Endodermal cell (in vitro differentiated cells): ENCODE results near the gene HKDC1. TPM values are rescaled to one million over a fixed set of nuclear protein-coding genes. Genes with fewer than 3 reads are reported as not detected.

ENCODE experiments used
- DNase-seq: peaks from one replicate; pipeline ENCODE4 v3.0.0-alpha.2; 2017
- H3K27ac ChIP-seq: 2 replicates; pipeline ENCODE4 v1.5.1; 2013; ENCODE audit warnings: mild to moderate bottlenecking, low read depth, low read length, moderate library complexity
- H3K27me3 ChIP-seq: 2 replicates; pipeline ENCODE4 v1.6.1; 2013; ENCODE audit warnings: mild to moderate bottlenecking, low read length, moderate library complexity; ENCODE audit not compliant: insufficient read depth, control insufficient read depth, poor library complexity, severe bottlenecking
- H3K36me3 ChIP-seq: 2 replicates; pipeline ENCODE4 v1.7.0; 2013; ENCODE audit warnings: mild to moderate bottlenecking, low read length, moderate library complexity; ENCODE audit not compliant: control insufficient read depth, insufficient read depth
- H3K4me1 ChIP-seq: one replicate; pipeline ENCODE4 v1.7.0; 2013; ENCODE audit warnings: low read length; ENCODE audit not compliant: control insufficient read depth, insufficient read depth
- H3K4me3 ChIP-seq: 2 replicates; pipeline ENCODE4 v1.5.1; 2013; ENCODE audit warnings: mild to moderate bottlenecking, low read length, moderate library complexity
- H3K9ac ChIP-seq: 2 replicates; pipeline ENCODE4 v1.6.1; 2013; ENCODE audit warnings: mild to moderate bottlenecking, low read length, moderate library complexity; ENCODE audit not compliant: poor library complexity, severe bottlenecking; ENCODE audit errors: extremely low read depth
- H3K9me3 ChIP-seq: 2 replicates; pipeline ENCODE4 v1.6.1; 2013; ENCODE audit warnings: mild to moderate bottlenecking, low read length, moderate library complexity; ENCODE audit not compliant: control insufficient read depth
- H3K27ac Mint-ChIP-seq: 2 replicates; pipeline ENCODE4 v1.8.0; 2020; ENCODE audit warnings: mixed read lengths
- H3K27me3 Mint-ChIP-seq: 2 replicates; pipeline ENCODE4 v1.8.0; 2021; ENCODE audit warnings: mild to moderate bottlenecking, mixed read lengths; ENCODE audit not compliant: insufficient read depth
- H3K36me3 Mint-ChIP-seq: 2 replicates; pipeline ENCODE4 v1.8.0; 2020; ENCODE audit warnings: low read depth, mixed read lengths
- H3K4me1 Mint-ChIP-seq: 2 replicates; pipeline ENCODE4 v1.8.0; 2020; ENCODE audit warnings: mixed read lengths
- H3K4me3 Mint-ChIP-seq: 2 replicates; pipeline ENCODE4 v1.8.0; 2020; ENCODE audit warnings: mild to moderate bottlenecking, moderate library complexity, mixed read lengths
- H3K9me3 Mint-ChIP-seq: 2 replicates; pipeline ENCODE4 v1.8.0; 2020; ENCODE audit warnings: mild to moderate bottlenecking, mixed read lengths
- CTCF ChIP-seq: fragments of 200-600 bp; sonication (generic); conservative IDR thresholded peaks from 2 replicates; pipeline ENCODE4 v1.5.0; 2021; ENCODE audit warnings: antibody characterized with exemption, mild to moderate bottlenecking
- WGBS, 2 experiments: methylation state at CpG; one replicate each; pipeline versions ENCODE4 v1.1.5 to v1.1.7; 2013; ENCODE audit warnings: missing lambda C conversion rate in 2 of 2, mixed read lengths in 1 of 2; ENCODE audit not compliant: insufficient coverage in 1 of 2, insufficient read length in 1 of 2; 5-methylcytosine and 5-hydroxymethylcytosine counted together
- total RNA-seq, 2 donors: library from RNA; stranded (reverse); fragmentation: NEBNext Ultra II Directional in 1 of 2; extraction: Animal tissue kit (Norgen Biotek cat#: 25700) in 1 of 2; gene quantifications; 2 replicates in 1 of 2; 3 replicates in 1 of 2; pipeline ENCODE4 v1.2.1, GENCODE V29; 2021

The HKDC1 gene
- total RNA-seq, 2 donors from 2014 or later: 0.22 TPM; not detected in 1

- Histone ChIP-seq H3K36me3 (no peaks in the 10 kb centered on the region), H3K9ac (no peak overlapping the region), H3K27ac (no peak overlapping the region), H3K27me3 (no peaks in the 10 kb centered on the region), H3K4me1 (peaks cover 5% of the 10 kb centered on the region), H3K9me3 (no peaks in the 10 kb centered on the region), H3K4me3 (no peak overlapping the region)
- Mint-ChIP-seq H3K4me3 (no peak overlapping the region), H3K36me3 (no peaks in the 10 kb centered on the region), H3K27ac (no peak overlapping the region), H3K4me1 (peaks cover 9% of the 10 kb centered on the region), H3K27me3 (peaks cover 9% of the 10 kb centered on the region), H3K9me3 (no peaks in the 10 kb centered on the region)
- TF ChIP-seq CTCF: no peak
- no peak for DNase-seq
- 86 to 100% methylated on average over 1 of the region's 1 CpG for WGBS, 2 experiments
Observed at GRCh38 chr10:69275444-69275843, 55.3 kb downstream of the HKDC1 start.

- 83 to 96% methylated on average over 3 to 5 of the region's 6 CpGs for WGBS, 2 experiments
- H3K27ac ChIP-seq: no peak overlapping the region
- H3K36me3 ChIP-seq: no peaks in the 10 kb centered on the region
- H3K27me3 ChIP-seq: no peaks in the 10 kb centered on the region
- TF ChIP-seq CTCF: no peak
- H3K4me3 ChIP-seq: no peak overlapping the region
- no peak for DNase-seq
- H3K27me3 Mint-ChIP-seq: peaks cover 9% of the 10 kb centered on the region
- peaks cover 9% of the 10 kb centered on the region for H3K4me1 Mint-ChIP-seq
- no peak overlapping the region for H3K9ac ChIP-seq
- no peaks in the 10 kb centered on the region for H3K9me3 ChIP-seq
- H3K4me1 ChIP-seq: peaks cover 5% of the 10 kb centered on the region
- H3K27ac Mint-ChIP-seq: no peak overlapping the region
- no peaks in the 10 kb centered on the region for H3K9me3 Mint-ChIP-seq
- H3K4me3 Mint-ChIP-seq: no peak overlapping the region
- no peaks in the 10 kb centered on the region for H3K36me3 Mint-ChIP-seq
Observed at GRCh38 chr10:69276503-69276902, 56.4 kb downstream of the HKDC1 start.

- Histone ChIP-seq H3K27me3 (no peaks in the 10 kb centered on the region), H3K36me3 (no peaks in the 10 kb centered on the region), H3K9ac (no peak within 1 kb of the TSS), H3K4me3 (no peak within 1 kb of the TSS), H3K27ac (peak within 1 kb of the TSS; percentile 42), H3K9me3 (no peaks in the 10 kb centered on the region), H3K4me1 (peaks cover 5% of the 10 kb centered on the region)
- Mint-ChIP-seq H3K36me3 (no peaks in the 10 kb centered on the region), H3K9me3 (no peaks in the 10 kb centered on the region), H3K27ac (peak within 1 kb of the TSS; percentile 79), H3K4me3 (no peak within 1 kb of the TSS), H3K27me3 (peaks cover 9% of the 10 kb centered on the region), H3K4me1 (peaks cover 9% of the 10 kb centered on the region)
- DNase-seq: peak; percentile 63
- TF ChIP-seq CTCF: no peak
- 55 to 67% methylated on average over 10 to 11 of the region's 11 CpGs for WGBS, 2 experiments
Observed at GRCh38 chr10:69278446-69278963, 58.4 kb downstream of the HKDC1 start, which contains the start of gene HK1. HK1 (plus strand) TSS chr10:69278496.
